Dedifferentiated amniotic fluid mesenchymal stem cell (primary cell): ENCODE measurements around the gene CHRM5.
"Not testable (repeated sequence)": the region's sequence is repeated elsewhere in the genome, so short reads cannot be mapped to it uniquely, and the experiment has no call there.

ENCODE experiments used
- DNase-seq: peaks from one replicate; pipeline ENCODE4 v3.0.0-alpha.2; 2016; ENCODE audit errors: extremely low spot score

Gene CHRM5

GRCh38 chr15:34038871-34039789 is 70.8 kb downstream of the CHRM5 start, which contains the start of gene AVEN:
AVEN (minus strand) TSS chr15:34039204; CDS start chr15:34039046, 158 bp downstream.
- DNase-seq: peak; percentile 34

- no peak for DNase-seq
Observed at GRCh38 chr15:34039790-34040113, 71.5 kb downstream of the CHRM5 start.

- DNase-seq: no peak
Observed at GRCh38 chr15:34043391-34043790, 75.1 kb downstream of the CHRM5 start.

GRCh38 chr15:34043813-34044212 is 75.5 kb downstream of the CHRM5 start:
- DNase-seq: no peak

GRCh38 chr15:34046471-34047145 is 78.3 kb downstream of the CHRM5 start:
- DNase-seq: no peak

GRCh38 chr15:34047893-34048775 is 79.8 kb downstream of the CHRM5 start:
- DNase-seq: no peak

GRCh38 chr15:34049112-34049511 is 80.8 kb downstream of the CHRM5 start:
- DNase-seq: no peak

GRCh38 chr15:34050385-34050784 is 82.1 kb downstream of the CHRM5 start:
- DNase-seq: not testable (repeated sequence)

- DNase-seq: no peak
Observed at GRCh38 chr15:34054081-34054707, 85.9 kb downstream of the CHRM5 start.

GRCh38 chr15:34055868-34056595 is 87.7 kb downstream of the CHRM5 start:
- peak; percentile 81 for DNase-seq

GRCh38 chr15:34056911-34057310 is 88.6 kb downstream of the CHRM5 start:
- DNase-seq: no peak

GRCh38 chr15:34059476-34059875 is 91.2 kb downstream of the CHRM5 start:
- no peak for DNase-seq

GRCh38 chr15:34059946-34060345 is 91.6 kb downstream of the CHRM5 start:
- DNase-seq: no peak

GRCh38 chr15:34064438-34064837 is 96.1 kb downstream of the CHRM5 start:
- DNase-seq: no peak

GRCh38 chr15:34065261-34065660 is 97.0 kb downstream of the CHRM5 start:
- no peak for DNase-seq

- no peak for DNase-seq
Observed at GRCh38 chr15:34065941-34066340, 97.6 kb downstream of the CHRM5 start.

GRCh38 chr15:34070003-34070402 is 101.7 kb downstream of the CHRM5 start:
- no peak for DNase-seq

- no peak for DNase-seq
Observed at GRCh38 chr15:34076785-34077184, 108.5 kb downstream of the CHRM5 start.

- no peak for DNase-seq
Observed at GRCh38 chr15:34078900-34079299, 110.6 kb downstream of the CHRM5 start.

GRCh38 chr15:34079904-34080303 is 111.6 kb downstream of the CHRM5 start:
- DNase-seq: no peak

GRCh38 chr15:34084086-34084485 is 115.8 kb downstream of the CHRM5 start:
- DNase-seq: no peak
